ENCODE results near the gene NDUFB11. TPM values are rescaled to one million over a fixed set of nuclear protein-coding genes. Genes with fewer than 3 reads are reported as not detected.
"Not testable (repeated sequence)": the region's sequence is repeated elsewhere in the genome, so short reads cannot be mapped to it uniquely, and the experiment has no call there.

NDUFB11 gene
- total RNA-seq, 1 donor from 2014 or later: 60.8 TPM

- Mint-ChIP-seq H3K9me3 (ENCODE audit: low read depth) (no peaks in the 10 kb centered on the region), H3K36me3 (ENCODE audit: low read depth) (no peaks in the 10 kb centered on the region), H3K4me3 (ENCODE audit: unreplicated experiment) (peak overlapping the region; percentile 97), H3K27me3 (ENCODE audit: low read depth) (no peaks in the 10 kb centered on the region), H3K27ac (ENCODE audit: unreplicated experiment) (peak overlapping the region; percentile 98), H3K4me1 (ENCODE audit: low read depth) (peaks cover 15% of the 10 kb centered on the region)
- no peak for DNase-seq (ENCODE audit: low spot score)
- no peak for TF ChIP-seq CTCF (IDR thresholded peaks at IDR 0.05)
Observed at GRCh38 chrX:47146121-47146935, 1.8 kb upstream of the NDUFB11 start.

- Mint-ChIP-seq H3K27me3 (ENCODE audit: low read depth) (no peaks in the 10 kb centered on the region), H3K27ac (ENCODE audit: unreplicated experiment) (peak overlapping the region; percentile 98), H3K9me3 (ENCODE audit: low read depth) (no peaks in the 10 kb centered on the region), H3K4me1 (ENCODE audit: low read depth) (peaks cover 15% of the 10 kb centered on the region), H3K36me3 (ENCODE audit: low read depth) (peaks cover 2% of the 10 kb centered on the region), H3K4me3 (ENCODE audit: unreplicated experiment) (peak overlapping the region; percentile 97)
- no peak for TF ChIP-seq CTCF (IDR thresholded peaks at IDR 0.05)
- DNase-seq (ENCODE audit: low spot score): no peak
Observed at GRCh38 chrX:47145395-47146120, 1.1 kb upstream of the NDUFB11 start.

- Mint-ChIP-seq H3K27ac (ENCODE audit: unreplicated experiment) (peak overlapping the region; percentile 92), H3K9me3 (ENCODE audit: low read depth) (no peaks in the 10 kb centered on the region), H3K4me1 (ENCODE audit: low read depth) (peaks cover 15% of the 10 kb centered on the region), H3K27me3 (ENCODE audit: low read depth) (no peaks in the 10 kb centered on the region), H3K36me3 (ENCODE audit: low read depth) (peaks cover 2% of the 10 kb centered on the region), H3K4me3 (ENCODE audit: unreplicated experiment) (peak overlapping the region; percentile 97)
- DNase-seq (ENCODE audit: low spot score): no peak
- no peak for TF ChIP-seq CTCF (IDR thresholded peaks at IDR 0.05)
Observed at GRCh38 chrX:47143894-47144625, 442 bp downstream of the NDUFB11 start.

GRCh38 chrX:47138171-47138570 lies 6.3 kb downstream of the NDUFB11 start:
- no peak for DNase-seq (ENCODE audit: low spot score)
- Mint-ChIP-seq H3K27me3 (ENCODE audit: low read depth) (no peaks in the 10 kb centered on the region), H3K4me3 (ENCODE audit: unreplicated experiment) (no peak overlapping the region), H3K36me3 (ENCODE audit: low read depth) (peaks cover 2% of the 10 kb centered on the region), H3K9me3 (ENCODE audit: low read depth) (no peaks in the 10 kb centered on the region), H3K4me1 (ENCODE audit: low read depth) (no peaks in the 10 kb centered on the region), H3K27ac (ENCODE audit: unreplicated experiment) (no peak overlapping the region)
- no peak for TF ChIP-seq CTCF (IDR thresholded peaks at IDR 0.05)

- not testable (repeated sequence) for H3K27me3 Mint-ChIP-seq (ENCODE audit: low read depth); DNase-seq (ENCODE audit: low spot score); H3K4me3 Mint-ChIP-seq (ENCODE audit: unreplicated experiment); H3K4me1 Mint-ChIP-seq (ENCODE audit: low read depth); H3K27ac Mint-ChIP-seq (ENCODE audit: unreplicated experiment); H3K36me3 Mint-ChIP-seq (ENCODE audit: low read depth); H3K9me3 Mint-ChIP-seq (ENCODE audit: low read depth)
Observed at GRCh38 chrX:47135650-47136049, 8.9 kb downstream of the NDUFB11 start.

Data from chondrocyte (in vitro differentiated cells).